ENCODE measurements around the gene SHLD1.
"Not testable (repeated sequence)": the region's sequence is repeated elsewhere in the genome, so short reads cannot be mapped to it uniquely, and the experiment has no call there.

The SHLD1 gene

DNA sequence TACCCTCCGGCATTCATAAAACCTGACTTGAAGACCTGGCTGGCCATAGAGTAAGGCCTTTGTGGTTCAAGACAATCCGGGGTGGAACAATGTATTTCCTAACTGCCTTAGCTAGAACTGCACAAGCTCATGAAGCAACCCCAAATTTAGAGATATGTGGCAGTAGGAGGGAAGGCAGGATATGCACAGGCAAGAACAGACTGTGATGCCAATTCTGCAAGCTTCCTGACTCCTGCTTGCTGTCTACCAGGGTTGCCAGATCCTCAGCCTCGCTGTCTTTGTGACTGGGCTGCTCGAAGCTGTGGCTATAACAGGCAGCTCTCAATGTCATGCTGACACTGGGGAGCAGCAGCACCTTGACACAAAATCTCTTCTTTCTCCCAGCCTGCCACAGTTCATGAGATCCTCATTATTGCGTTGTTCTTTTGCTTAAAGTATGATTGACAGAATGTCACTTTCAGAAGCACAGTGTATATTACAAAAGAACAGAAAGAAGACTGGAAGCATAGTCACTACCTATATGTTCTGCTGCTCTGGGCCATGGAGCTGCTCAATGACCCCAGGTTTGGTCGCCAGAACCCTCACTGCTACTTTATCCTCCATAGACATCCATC lies 18.3 kb upstream of the SHLD1 start:
- DNase-seq (ENCODE audit: low read depth, low spot score), result no peak
- no peak overlapping the region for H3K4me3 ChIP-seq (ENCODE audit: low read length)

DNA sequence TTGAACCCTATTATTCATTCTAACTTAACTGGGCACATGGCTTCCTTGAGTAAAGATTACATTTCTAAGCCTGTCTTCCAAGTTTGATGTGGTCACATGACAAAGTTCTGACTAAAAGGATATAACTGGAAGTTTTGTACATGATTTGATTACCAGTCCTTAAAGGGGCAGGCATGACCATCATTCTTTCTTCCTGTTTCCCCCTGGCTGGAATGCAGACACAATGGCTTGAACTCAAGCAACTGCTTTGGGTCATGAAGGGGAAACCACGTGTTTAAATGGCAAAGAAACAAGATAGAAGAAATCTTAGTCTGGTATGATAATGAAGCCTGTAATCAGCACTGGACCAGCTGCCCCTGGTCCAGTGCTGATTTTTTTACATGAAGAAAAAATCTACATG lies 15.6 kb upstream of the SHLD1 start:
- no peak overlapping the region for H3K4me3 ChIP-seq (ENCODE audit: low read length)
- DNase-seq (ENCODE audit: low read depth, low spot score), result no peak

DNA sequence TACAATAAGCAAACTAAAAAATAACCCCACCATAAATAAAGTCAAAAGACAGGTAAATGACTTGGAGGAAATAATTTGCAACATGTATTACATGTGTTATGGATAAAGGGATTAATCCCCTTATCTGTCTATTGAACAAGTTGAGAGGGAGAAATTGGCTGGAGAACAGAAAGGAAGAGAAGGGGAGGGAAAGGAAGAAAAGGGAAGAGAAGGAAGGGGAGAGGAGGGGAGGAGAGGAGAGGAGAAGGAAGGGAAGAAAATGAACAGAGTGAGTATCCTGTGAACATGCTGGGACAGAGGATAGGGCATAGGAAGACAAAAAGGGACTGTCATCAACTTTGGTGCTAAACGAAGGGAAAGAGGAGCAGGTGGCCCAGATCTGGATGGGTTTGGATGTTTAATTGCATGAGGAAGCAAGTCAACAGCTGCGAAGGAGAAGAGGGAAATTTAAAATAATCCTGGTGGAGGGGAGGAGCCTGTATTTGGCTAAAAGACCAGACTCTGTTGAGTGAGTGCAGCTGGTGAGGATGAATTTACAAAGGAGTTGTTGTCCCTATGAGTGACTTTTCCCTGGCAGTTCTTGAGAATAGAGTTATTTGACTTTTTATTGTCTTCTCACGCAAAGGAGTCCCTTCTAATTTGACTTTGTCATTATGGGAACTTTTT lies 14.2 kb upstream of the SHLD1 start:
- no peak overlapping the region for H3K4me3 ChIP-seq (ENCODE audit: low read length)
- no peak for DNase-seq (ENCODE audit: low read depth, low spot score)

DNA sequence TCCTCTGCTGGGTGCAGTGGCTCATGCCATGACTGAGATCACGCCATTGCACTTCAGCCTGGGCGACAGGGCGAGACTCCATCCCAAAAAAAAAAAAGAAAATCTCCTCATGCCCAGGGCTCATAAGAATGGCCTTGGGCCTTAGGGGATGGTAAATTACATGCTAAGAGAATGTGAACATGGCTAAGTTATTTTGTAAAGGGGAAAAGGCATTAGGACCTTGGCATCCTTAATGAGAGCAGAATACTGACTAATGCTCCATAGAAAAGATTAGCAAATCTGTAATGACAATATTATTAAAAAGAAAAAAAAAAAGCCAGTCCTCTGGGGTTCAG lies 12.6 kb upstream of the SHLD1 start:
- no peak overlapping the region for H3K4me3 ChIP-seq (ENCODE audit: low read length)
- DNase-seq (ENCODE audit: low read depth, low spot score), result no peak

DNA sequence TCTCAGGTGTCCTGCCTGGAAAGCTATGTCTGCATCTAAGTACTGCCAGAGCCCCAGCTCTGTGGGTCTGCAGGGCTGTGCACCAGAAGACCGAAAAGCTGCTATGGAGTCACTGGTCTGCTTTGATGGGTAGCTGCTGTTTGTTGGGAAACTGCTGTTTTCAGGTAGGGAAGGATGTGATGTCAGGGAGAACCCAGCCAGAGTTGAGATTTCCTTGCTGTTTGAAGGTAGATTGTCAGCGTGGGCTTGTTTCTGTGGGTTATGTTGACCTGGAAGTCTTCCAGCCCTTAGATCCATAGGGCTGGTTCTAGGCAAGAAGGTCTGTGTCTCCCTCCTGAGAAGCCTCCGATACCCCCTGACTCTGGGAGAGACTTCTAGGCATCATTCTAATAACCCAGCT lies 12.2 kb upstream of the SHLD1 start:
- no peak for DNase-seq (ENCODE audit: low read depth, low spot score)
- no peak overlapping the region for H3K4me3 ChIP-seq (ENCODE audit: low read length)

DNA sequence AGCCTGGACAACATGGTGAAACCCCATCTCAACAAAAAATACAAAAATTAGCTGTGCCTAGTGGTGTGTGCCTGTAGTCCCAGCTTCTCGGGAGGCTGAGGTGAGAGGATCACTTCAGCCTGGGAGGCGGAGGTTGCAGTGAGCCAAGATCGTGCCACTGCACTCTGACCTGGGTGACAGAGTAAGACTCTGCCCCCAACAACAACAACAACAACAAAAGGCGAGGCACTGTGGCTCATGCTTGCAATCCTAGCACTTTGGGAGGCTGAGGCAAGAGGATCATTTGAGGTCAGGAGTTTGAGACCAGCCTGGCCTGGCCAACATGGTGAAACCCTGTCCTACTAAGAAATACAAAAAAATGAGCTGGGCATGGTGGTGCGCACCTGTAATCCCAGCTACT lies 9.6 kb upstream of the SHLD1 start:
- DNase-seq (ENCODE audit: low read depth, low spot score); H3K4me3 ChIP-seq (ENCODE audit: low read length): not testable (repeated sequence)

DNA sequence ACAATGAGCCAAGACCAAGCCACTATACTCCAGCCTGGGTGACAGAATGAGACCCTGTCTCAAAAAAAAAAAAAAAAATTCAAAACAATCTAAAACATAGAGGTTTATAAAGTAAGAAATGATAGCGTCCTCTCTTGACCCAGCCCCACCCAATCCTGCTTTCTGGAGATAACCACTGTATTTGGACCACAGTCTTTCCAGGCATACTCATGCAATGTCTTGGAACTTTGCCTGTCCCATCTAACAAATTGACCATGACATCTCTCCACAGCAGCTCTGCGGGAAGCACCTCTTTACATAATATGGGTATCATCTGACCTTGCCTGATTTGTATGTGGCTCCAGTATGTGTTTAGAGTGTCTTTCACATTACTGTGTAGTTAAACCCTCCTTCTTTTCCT lies 9.1 kb upstream of the SHLD1 start:
- DNase-seq (ENCODE audit: low read depth, low spot score), result no peak
- H3K4me3 ChIP-seq (ENCODE audit: low read length), result no peak overlapping the region

DNA sequence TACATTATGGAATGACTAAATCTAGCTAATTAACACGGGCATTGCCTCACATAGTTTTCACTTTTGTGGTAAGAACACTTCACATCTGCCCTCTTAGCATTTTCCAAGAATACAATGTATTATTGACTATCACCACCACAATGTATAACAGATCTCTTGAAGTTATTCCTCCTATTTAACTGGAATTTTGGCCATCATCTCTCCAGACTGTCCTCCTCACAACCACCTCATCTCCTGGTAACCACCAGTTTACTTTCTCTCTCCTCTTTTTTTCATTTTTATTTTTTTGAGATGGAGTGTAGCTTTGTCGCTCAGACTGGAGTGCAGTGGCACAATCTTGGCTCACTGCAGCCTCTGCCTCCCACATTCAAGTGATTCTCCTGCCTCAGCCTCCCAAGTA lies 8.2 kb upstream of the SHLD1 start:
- no peak overlapping the region for H3K4me3 ChIP-seq (ENCODE audit: low read length)
- no peak for DNase-seq (ENCODE audit: low read depth, low spot score)

DNA sequence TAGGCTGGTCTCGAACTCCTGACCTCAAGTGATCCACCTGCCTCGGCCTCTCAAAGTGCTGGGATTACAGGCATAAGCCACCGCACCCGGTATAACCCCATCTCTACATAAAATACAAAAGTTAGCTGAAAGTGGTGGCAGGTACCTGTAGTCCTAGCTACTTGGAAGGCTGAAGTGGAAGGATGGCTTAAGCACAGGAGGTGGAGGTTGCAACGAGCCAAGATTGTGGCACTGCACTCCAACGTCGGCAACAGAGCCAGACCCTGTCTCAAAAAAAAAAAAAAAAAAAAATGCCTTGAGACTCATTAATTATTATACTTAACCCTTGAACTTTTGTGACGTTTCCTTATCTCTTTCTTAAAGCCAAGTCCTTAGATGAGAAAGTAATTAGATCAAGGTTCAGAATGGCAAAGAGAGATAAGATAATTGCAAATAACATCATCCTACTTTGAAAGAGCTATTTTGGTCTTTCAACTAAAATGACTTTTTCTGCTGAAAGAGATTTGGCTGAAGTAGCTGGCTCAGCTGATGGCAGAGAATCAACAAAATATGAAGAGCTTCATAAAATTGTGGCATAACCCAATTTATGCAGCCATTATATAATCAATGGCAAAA lies 4.7 kb upstream of the SHLD1 start:
- DNase-seq (ENCODE audit: low read depth, low spot score), result no peak
- H3K4me3 ChIP-seq (ENCODE audit: low read length), result no peak overlapping the region

DNA sequence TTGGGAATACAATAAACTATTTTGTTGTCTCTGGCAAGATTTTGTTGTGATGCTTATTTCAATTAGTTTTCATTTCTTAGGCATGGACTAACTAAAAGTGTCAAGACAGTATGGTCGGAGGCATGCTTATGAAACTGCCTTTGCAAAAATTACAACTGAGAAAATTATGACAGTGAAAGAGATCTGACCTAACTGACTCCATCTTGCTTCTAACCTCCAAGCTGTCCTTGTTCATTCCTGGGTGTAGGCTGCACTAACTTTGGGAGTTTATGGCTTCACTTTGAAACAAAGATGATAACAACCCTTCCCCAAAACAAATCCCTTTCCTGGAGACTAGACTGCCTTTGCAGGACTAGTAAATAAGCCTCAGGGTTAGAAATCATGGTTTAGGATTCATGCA lies 4.1 kb upstream of the SHLD1 start:
- no peak overlapping the region for H3K4me3 ChIP-seq (ENCODE audit: low read length)
- DNase-seq (ENCODE audit: low read depth, low spot score), result no peak

DNA sequence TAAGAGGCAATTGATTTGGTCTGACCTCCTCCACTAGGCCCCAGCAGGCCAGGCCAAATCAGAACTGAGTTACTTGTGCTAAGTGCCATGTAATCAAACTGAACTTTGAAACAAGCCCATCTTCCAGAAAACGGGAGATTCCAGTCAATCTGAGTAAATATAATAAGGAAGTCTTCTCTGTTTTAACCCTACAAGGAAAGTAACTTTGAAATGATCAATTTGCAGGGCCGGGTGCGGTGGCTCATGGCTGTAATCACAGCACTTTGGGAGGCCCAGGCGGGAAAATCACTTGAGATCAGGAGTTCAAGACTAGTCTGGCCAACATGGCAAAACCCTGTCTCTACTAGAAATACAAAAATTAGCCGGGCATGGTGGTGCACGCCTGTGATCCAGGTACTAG lies 2.0 kb upstream of the SHLD1 start:
- H3K4me3 ChIP-seq (ENCODE audit: low read length), result no peak overlapping the region
- DNase-seq (ENCODE audit: low read depth, low spot score), result no peak

DNA sequence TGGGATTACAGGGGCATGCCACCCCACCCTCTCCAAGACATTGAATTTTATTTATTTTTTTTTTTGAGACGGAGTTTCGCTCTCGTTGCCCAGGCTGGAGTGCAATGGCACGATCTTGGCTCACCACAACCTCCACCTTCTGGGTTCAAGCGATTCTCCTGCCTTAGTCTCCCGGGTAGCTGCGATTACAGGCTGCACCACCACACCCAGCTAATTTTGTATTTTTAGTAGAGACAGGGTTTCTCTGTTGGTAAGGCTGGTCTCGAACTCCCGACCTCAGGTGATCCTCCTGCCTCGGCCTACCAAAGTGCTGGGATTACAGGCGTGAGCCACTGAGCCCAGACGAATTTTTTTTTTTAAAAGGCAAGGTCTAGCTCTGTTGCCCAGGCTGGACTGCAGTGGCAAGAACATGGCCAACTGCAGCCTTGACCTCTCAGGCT lies 669 bp upstream of the SHLD1 start:
- DNase-seq (ENCODE audit: low read depth, low spot score); H3K4me3 ChIP-seq (ENCODE audit: low read length): not testable (repeated sequence)

DNA sequence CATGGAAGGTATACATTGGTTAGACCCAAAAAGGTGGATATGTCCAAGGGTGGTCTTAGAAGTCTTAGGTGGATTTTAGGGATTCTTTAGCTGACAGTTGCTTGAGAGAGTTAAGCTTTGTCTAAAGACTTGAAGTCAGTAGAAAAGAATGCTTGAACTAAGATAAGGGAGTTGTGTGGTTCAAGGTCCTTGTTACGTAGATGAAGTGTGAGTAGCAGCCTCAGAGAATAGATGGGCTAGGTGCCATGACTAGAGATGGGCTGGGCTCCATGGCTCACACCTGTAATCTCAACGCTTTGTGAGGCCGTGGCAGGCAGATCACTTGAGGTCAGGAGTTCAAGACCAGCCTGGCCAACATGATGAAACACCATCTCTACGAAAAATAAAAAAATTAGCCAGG lies 1.7 kb downstream of the SHLD1 start:
- no peak overlapping the region for H3K4me3 ChIP-seq (ENCODE audit: low read length)
- DNase-seq (ENCODE audit: low read depth, low spot score), result no peak

DNA sequence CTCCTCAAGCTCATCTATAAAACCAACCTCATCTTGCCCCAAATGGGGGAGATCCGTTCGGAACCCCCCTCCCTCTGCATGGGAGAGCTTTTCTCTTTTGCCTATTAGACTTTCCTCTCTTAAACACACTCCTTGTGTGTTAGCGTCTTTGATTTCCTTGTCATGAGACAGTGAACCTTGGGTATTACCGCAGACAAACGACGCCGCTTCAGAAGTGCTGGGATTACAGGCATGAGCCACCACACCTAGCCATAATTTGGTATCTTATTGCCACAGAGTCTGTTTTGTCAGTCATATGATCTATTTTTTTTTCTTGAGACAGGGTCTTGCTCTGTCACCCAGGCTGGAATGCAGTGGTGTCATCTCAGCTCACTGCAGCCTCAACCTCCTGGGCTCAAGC lies 3.6 kb downstream of the SHLD1 start:
- H3K4me3 ChIP-seq (ENCODE audit: low read length), result no peak overlapping the region
- DNase-seq (ENCODE audit: low read depth, low spot score), result no peak

DNA sequence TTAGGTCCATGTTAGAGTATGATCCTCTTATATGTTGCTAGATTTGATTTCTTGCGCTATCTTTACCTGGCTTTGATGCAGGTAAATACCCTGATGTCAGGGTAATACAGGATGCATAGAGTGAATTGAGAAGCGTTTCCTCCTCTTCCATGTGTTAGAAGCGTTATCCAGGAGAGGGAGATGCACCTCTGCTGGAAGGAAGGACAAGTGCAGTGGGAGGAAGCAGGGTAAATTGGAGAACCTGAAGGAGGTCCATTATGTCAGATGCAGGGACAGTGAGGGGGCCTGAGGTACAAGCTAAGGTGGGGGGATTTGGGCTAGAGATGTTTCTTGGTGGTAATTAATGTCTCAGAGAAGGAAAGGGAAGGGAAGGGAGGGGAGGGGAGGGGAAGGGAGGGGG lies 7.7 kb downstream of the SHLD1 start:
- no peak for DNase-seq (ENCODE audit: low read depth, low spot score)

DNA sequence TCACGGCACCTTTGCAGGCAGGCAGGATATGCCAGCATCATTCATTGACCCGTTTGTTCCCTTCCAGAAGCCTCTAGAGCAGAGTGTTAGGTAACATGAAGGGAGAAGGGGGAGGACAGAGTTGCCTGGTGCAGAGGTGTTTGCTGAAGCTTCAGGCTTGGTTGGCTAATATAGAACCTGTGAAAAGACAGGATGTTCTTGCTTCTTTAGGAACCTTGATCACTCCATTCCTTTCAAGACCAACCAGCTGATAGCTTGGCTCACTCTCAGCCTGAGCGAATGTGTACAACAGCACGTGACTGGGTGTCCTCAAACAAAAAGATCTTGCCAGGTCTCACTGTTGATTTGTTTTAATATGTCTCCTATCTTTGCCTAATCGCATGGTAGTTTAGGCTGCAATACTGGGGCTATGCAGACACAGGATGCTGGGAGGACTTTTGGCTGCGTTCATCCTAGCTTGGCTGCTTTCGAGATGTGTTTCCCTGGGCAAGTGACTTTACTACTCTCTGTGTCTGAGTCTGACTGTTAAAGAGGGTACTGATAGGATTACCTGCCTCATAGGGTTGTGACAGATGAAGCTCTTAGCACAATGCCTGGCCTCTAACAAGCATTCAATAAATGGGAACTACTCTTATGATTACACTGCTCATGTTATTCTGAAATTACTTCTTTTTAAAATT lies 16.0 kb downstream of the SHLD1 start:
- H3K4me3 ChIP-seq (ENCODE audit: low read length), result no peak overlapping the region
- DNase-seq (ENCODE audit: low read depth, low spot score), result no peak

More for the DNA sequence above, 7.7 kb downstream of the SHLD1 start:
- H3K4me3 ChIP-seq (ENCODE audit: low read length), result no peak overlapping the region

DNA sequence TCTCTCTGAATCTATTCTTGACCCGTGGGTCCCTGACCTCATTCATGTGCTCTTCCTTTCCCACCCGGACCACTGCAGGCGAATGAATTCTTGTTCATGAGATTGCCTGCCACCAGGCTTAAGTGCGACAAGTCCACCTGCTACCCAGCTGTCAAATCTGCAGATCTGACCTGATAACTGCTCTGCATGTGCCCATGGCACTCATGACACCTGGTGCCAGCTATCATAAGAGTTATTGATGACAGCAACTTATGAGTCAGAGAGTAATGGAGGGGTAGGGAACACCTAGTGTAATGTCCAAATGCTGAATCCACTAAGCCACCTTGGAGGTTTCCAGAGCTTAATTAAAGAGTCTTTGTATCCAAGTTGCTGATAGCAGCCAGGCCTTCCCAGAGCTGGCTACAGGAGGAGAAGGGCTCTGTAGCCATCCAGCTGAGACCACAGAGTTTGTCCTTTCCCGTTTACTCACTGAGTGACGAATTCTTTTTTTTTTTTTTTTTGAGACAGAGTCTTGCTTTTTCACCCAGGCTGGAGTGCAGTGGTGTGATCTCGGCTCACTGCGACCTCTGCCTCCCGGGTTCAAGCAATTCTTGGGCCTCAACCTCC lies 17.4 kb downstream of the SHLD1 start:
- H3K4me3 ChIP-seq (ENCODE audit: low read length), result no peak overlapping the region
- DNase-seq (ENCODE audit: low read depth, low spot score), result no peak

DNA sequence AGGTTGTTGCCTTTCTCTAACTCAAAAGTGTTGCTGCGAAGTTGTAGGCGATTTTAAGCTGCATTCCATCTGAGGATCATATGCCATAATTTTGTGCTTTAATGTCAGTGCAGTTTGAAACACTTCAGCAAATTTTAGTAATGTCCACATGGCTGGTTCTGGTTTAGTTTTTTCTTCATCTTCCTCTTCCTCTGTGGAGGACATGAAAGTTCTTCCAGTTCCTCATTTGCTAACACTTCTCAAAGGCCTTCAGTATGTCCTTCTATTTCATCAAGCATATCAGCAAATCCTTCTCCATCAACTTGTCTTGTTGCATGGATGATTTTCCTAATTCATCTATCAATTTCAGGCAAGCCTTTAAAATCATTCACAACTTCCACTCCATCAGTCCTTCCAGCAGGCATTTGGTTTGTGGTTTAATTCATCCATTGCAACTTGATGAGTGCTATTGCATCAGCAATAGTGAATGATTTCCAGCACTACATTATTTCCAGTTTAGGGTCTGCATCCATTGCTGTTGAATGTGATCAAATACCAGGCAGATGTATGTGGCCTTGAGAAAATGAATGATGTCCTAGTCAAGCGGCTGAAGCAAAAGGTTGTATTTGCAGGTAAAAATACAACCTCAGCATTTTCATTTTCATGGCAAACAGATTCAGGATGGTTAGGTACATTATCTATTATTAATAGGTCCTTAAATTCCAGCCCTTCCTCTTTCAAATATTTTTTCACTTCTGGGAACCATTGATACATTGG lies 20.2 kb downstream of the SHLD1 start:
- DNase-seq (ENCODE audit: low read depth, low spot score), result no peak
- no peak overlapping the region for H3K4me3 ChIP-seq (ENCODE audit: low read length)

DNA sequence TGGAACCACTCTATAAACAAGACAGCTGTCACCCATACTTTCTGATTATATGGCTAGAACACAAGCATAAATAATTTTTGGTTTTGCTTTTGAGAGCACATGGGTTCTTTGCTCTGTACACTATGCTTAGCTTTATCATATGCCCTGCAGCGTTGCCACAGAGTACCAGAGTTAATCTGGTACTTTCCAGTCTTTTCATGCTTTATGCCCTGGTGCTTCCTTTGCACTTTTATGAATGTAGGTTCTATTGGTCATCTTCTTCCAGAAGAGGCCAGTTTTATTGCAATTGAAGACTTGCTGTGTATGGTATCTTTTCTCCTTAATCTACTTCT lies 20.8 kb downstream of the SHLD1 start:
- H3K4me3 ChIP-seq (ENCODE audit: low read length), result no peak overlapping the region
- no peak for DNase-seq (ENCODE audit: low read depth, low spot score)

DNA sequence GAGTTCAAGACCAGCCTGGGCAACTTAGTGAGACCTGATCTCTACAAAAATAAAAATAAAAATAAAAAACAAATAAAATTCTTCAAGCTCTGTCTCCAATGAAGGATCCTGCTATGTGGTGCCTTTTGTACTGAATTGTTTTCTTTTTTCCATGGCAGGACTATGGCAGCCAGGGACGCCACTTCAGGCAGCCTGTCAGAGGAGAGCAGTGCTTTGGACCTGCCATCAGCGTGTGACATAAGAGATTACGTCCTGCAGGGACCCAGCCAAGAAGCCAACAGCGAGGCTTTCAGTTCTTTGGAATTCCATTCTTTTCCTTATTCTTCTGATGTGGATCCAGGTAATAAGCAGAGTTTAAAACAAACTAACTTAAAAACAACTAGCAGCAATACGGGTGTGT lies 22.5 kb downstream of the SHLD1 start:
- no peak overlapping the region for H3K4me3 ChIP-seq (ENCODE audit: low read length)
- no peak for DNase-seq (ENCODE audit: low read depth, low spot score)
